Measurements from ENCODE around the gene MTHFSD. TPM values are rescaled to one million over a fixed set of nuclear protein-coding genes. Genes with fewer than 3 reads are reported as not detected.

Gene MTHFSD
- total RNA-seq, 2 donors from 2014 or later = 7.8 to 8.3 TPM

- DNase-seq (ENCODE audit: low spot score) = no peak
- Histone ChIP-seq H3K27ac (no peak overlapping the region), H3K27me3 (peaks cover 39 to 77% of the 10 kb centered on the region in 2 donors), H3K9me3 (no peaks in the 10 kb centered on the region), H3K4me3 (no peak overlapping the region), H3K4me1 (peaks cover 0 to 25% of the 10 kb centered on the region in 2 donors), H3K36me3 (no peaks in the 10 kb centered on the region)
- no peak for TF ChIP-seq CTCF (IDR thresholded peaks at IDR 0.05)
Measured at GRCh38 chr16:86497551-86498021, 57.4 kb downstream of the MTHFSD start.

- no peak overlapping the region for H3K27ac ChIP-seq
- peaks cover 0 to 25% of the 10 kb centered on the region in 2 donors for H3K4me1 ChIP-seq
- DNase-seq (ENCODE audit: low spot score) = no peak
- TF ChIP-seq CTCF (IDR thresholded peaks at IDR 0.05) = no peak
- peaks cover 39 to 78% of the 10 kb centered on the region in 2 donors for H3K27me3 ChIP-seq
- H3K4me3 ChIP-seq = no peak overlapping the region
- H3K36me3 ChIP-seq = no peaks in the 10 kb centered on the region
- H3K9me3 ChIP-seq = no peaks in the 10 kb centered on the region
Measured at GRCh38 chr16:86496929-86497461, 58.0 kb downstream of the MTHFSD start.

- H3K27me3 ChIP-seq = peaks cover 39 to 78% of the 10 kb centered on the region in 2 donors
- no peaks in the 10 kb centered on the region for H3K36me3 ChIP-seq
- no peak for DNase-seq (ENCODE audit: low spot score)
- no peak for TF ChIP-seq CTCF (IDR thresholded peaks at IDR 0.05)
- H3K4me1 ChIP-seq = peaks cover 0 to 25% of the 10 kb centered on the region in 2 donors
- H3K4me3 ChIP-seq = no peak overlapping the region
- H3K9me3 ChIP-seq = no peaks in the 10 kb centered on the region
- H3K27ac ChIP-seq = no peak overlapping the region
Measured at GRCh38 chr16:86496262-86496928, 58.6 kb downstream of the MTHFSD start.

GRCh38 chr16:86495756-86496261 lies 59.2 kb downstream of the MTHFSD start:
- Histone ChIP-seq H3K4me3 (no peak overlapping the region), H3K9me3 (no peaks in the 10 kb centered on the region), H3K4me1 (peaks cover 0 to 25% of the 10 kb centered on the region in 2 donors), H3K36me3 (no peaks in the 10 kb centered on the region), H3K27ac (no peak overlapping the region), H3K27me3 (peaks cover 39 to 74% of the 10 kb centered on the region in 2 donors)
- DNase-seq (ENCODE audit: low spot score) = no peak
- no peak for TF ChIP-seq CTCF (IDR thresholded peaks at IDR 0.05)

- H3K27ac ChIP-seq = no peak overlapping the region
- TF ChIP-seq CTCF (IDR thresholded peaks at IDR 0.05) = no peak
- H3K4me3 ChIP-seq = no peak overlapping the region
Measured at GRCh38 chr16:86495357-86495701, 59.7 kb downstream of the MTHFSD start.

More at GRCh38 chr16:86495357-86495701, 59.7 kb downstream of the MTHFSD start:
- Histone ChIP-seq H3K27me3 (peaks cover 39 to 69% of the 10 kb centered on the region in 2 donors), H3K4me1 (peaks cover 0 to 25% of the 10 kb centered on the region in 2 donors), H3K9me3 (no peaks in the 10 kb centered on the region), H3K36me3 (no peaks in the 10 kb centered on the region)
- DNase-seq (ENCODE audit: low spot score) = no peak
